Activated CD8-positive, alpha-beta T cell treated with anti-CD3 and anti-CD28 coated beads for 36 hours (primary cell): Measurements from ENCODE around the gene CC2D1B. TPM values are rescaled to one million over a fixed set of nuclear protein-coding genes. Genes with fewer than 3 reads are reported as not detected.
"Not testable (repeated sequence)": the region's sequence is repeated elsewhere in the genome, so short reads cannot be mapped to it uniquely, and the experiment has no call there.

Source experiments
- ATAC-seq: fragments of 200-7000 bp; cut with Tn5 transposase; one replicate; pipeline ENCODE4 v1.10.0; 2021; ENCODE audit warnings: mild to moderate bottlenecking, moderate library complexity
- CTCF ChIA-PET: fragments of 350-600 bp; sonication (Branson Sonifier 250); formaldehyde crosslinking; loops from one replicate; lab custom pipeline; 2021; ENCODE audit warnings: antibody characterized with exemption; lab: Charles Lee
- POLR2A ChIA-PET: fragments of 350-600 bp; sonication (Branson Sonifier 250); formaldehyde crosslinking; loops from one replicate; lab custom pipeline; 2021; ENCODE audit warnings: antibody characterized with exemption; lab: Charles Lee
- DNase-seq: peaks from one replicate; pipeline ENCODE4 v3.0.0-alpha.2; 2020
- H3K27ac Mint-ChIP-seq: one replicate; pipeline ENCODE4 v1.8.0; 2021; ENCODE audit warnings: mild to moderate bottlenecking, mixed read lengths
- H3K27me3 Mint-ChIP-seq: one replicate; pipeline ENCODE4 v1.8.0; 2021; ENCODE audit warnings: mixed read lengths
- H3K36me3 Mint-ChIP-seq: one replicate; pipeline ENCODE4 v1.8.0; 2021; ENCODE audit warnings: low read depth, mixed read lengths
- H3K4me1 Mint-ChIP-seq: one replicate; pipeline ENCODE4 v1.8.0; 2021; ENCODE audit warnings: low read depth, mixed read lengths
- H3K4me3 Mint-ChIP-seq: one replicate; pipeline ENCODE4 v1.8.0; 2021; ENCODE audit warnings: mild to moderate bottlenecking, moderate library complexity, mixed read lengths
- H3K9me3 Mint-ChIP-seq: one replicate; pipeline ENCODE4 v1.8.0; 2021; ENCODE audit warnings: mixed read lengths
- intact Hi-C: fragments of 100-400 bp; cut with micrococcal nuclease; formaldehyde crosslinking; loops from one replicate; pipeline ENCODE4 v1.10.0; 2022
- total RNA-seq, 2 experiments: library from RNA; stranded (reverse); gene quantifications; one replicate each; pipeline ENCODE4 v1.2.3, GENCODE V29; 2021
- TF ChIP-seq, protein P1 (sequence below): fragments of 200-600 bp; IDR thresholded peaks from one replicate; pipeline ENCODE4 v1.8.0; 2022; ENCODE audit warnings: antibody characterized with exemption, mild to moderate bottlenecking

CC2D1B gene
- total RNA-seq, 2 experiments from 2014 or later, result 17.1 to 19.4 TPM

GRCh38 chr1:52399629-52400028 is 33.6 kb upstream of the CC2D1B start:
- H3K27me3 Mint-ChIP-seq, result no peaks in the 10 kb centered on the region
- peaks cover 69% of the 10 kb centered on the region for H3K36me3 Mint-ChIP-seq
- intact Hi-C loops, result loop anchor here (10.0 kb wide), 1 partner anchor 255 kb away; no protein-coding TSS in a partner anchor
- ATAC-seq (no peak), DNase-seq (no peak)
- H3K27ac Mint-ChIP-seq, result no peak overlapping the region
- H3K4me1 Mint-ChIP-seq, result peaks cover 23% of the 10 kb centered on the region
- no peaks in the 10 kb centered on the region for H3K9me3 Mint-ChIP-seq
- POLR2A ChIA-PET, result interaction anchor here (0.5 to 1.2 kb wide), 6 partner anchors 15 to 243 kb away, joined by 3 read pairs; no protein-coding TSS in a partner anchor
- TF ChIP-seq, protein P1, sequence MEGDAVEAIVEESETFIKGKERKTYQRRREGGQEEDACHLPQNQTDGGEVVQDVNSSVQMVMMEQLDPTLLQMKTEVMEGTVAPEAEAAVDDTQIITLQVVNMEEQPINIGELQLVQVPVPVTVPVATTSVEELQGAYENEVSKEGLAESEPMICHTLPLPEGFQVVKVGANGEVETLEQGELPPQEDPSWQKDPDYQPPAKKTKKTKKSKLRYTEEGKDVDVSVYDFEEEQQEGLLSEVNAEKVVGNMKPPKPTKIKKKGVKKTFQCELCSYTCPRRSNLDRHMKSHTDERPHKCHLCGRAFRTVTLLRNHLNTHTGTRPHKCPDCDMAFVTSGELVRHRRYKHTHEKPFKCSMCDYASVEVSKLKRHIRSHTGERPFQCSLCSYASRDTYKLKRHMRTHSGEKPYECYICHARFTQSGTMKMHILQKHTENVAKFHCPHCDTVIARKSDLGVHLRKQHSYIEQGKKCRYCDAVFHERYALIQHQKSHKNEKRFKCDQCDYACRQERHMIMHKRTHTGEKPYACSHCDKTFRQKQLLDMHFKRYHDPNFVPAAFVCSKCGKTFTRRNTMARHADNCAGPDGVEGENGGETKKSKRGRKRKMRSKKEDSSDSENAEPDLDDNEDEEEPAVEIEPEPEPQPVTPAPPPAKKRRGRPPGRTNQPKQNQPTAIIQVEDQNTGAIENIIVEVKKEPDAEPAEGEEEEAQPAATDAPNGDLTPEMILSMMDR, result no peak
- CTCF ChIA-PET, result interaction anchor here (0.6 kb wide), 1 partner anchor 1402 kb away, joined by 3 read pairs; no protein-coding TSS in a partner anchor
- H3K4me3 Mint-ChIP-seq, result no peak overlapping the region

GRCh38 chr1:52393174-52393573 is 27.2 kb upstream of the CC2D1B start:
- no peaks in the 10 kb centered on the region for H3K9me3 Mint-ChIP-seq
- ATAC-seq (no peak), DNase-seq (no peak)
- H3K36me3 Mint-ChIP-seq, result peaks cover 74% of the 10 kb centered on the region
- ChIA-PET POLR2A (interaction anchor here (1.0 to 3.0 kb wide), 3 partner anchors 8 to 304 kb away, joined by 3 to 17 read pairs (median 4); partner anchors contain the start of genes ORC1 and PRPF38A), CTCF (interaction anchor here (1.0 kb wide), 1 partner anchor 12 kb away, joined by 3 read pairs; the partner anchor contains the start of genes ORC1 and PRPF38A)
- H3K4me1 Mint-ChIP-seq, result no peaks in the 10 kb centered on the region
- intact Hi-C loops, result no loop called here
- H3K4me3 Mint-ChIP-seq, result no peak overlapping the region
- TF ChIP-seq, protein P1, result no peak
- H3K27ac Mint-ChIP-seq, result no peak overlapping the region
- H3K27me3 Mint-ChIP-seq, result no peaks in the 10 kb centered on the region

DNA sequence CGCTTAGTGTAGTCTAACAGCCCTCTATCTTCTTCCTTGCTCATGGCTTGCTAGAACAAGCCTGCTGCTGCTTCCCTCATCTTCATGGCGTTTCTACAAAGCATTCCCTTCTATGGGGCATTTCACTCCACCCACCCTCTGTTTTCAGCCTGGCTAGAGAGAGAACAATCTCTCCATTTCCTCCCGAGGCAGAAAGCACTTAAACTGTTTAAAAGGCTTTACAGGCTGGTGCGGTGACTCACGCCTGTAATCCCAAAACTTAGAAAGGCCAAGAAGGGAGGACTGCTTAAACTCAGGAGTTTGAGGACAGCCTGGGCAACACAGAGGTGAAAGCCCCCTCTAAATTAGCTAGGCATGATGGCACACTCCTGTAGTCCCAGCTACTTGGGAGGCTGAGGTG is 20.5 kb upstream of the CC2D1B start:
- intact Hi-C loops, result no loop called here
- peaks cover 74% of the 10 kb centered on the region for H3K36me3 Mint-ChIP-seq
- TF ChIP-seq, protein P1, result no peak

DNA sequence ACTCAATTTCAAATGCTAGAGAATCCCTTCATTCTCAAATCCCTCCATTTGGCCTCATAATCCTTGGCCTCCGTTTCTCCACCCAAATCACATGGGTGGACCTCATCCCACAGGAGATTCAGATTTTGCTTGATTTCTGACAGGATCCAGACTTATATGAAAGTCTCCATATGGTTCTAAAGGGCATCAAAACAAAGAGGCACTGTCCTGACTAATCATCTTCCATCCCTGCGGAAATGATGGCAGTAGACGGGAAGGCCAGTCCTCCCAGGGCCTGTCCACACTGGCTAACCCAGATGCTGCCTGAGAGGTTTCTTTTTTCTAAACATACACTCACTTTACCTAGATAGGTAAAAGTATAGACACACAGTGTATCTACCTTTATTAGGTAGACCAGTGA is 19.4 kb upstream of the CC2D1B start:
- ATAC-seq (no peak), DNase-seq (no peak)
- Mint-ChIP-seq H3K27ac (no peak overlapping the region), H3K4me1 (no peaks in the 10 kb centered on the region), H3K36me3 (peaks cover 78% of the 10 kb centered on the region), H3K27me3 (no peaks in the 10 kb centered on the region), H3K4me3 (no peak overlapping the region), H3K9me3 (no peaks in the 10 kb centered on the region)
- POLR2A ChIA-PET, result no interaction called here
- TF ChIP-seq, protein P1, result no peak
- CTCF ChIA-PET, result no interaction called here
- intact Hi-C loops, result no loop called here

More for the DNA sequence above, 20.5 kb upstream of the CC2D1B start:
- ChIA-PET POLR2A (interaction anchor here (0.6 kb wide), 1 partner anchor 11 kb away, joined by 3 read pairs; no protein-coding TSS in a partner anchor), CTCF (no interaction called here)
- H3K4me1 Mint-ChIP-seq, result no peaks in the 10 kb centered on the region
- H3K27ac Mint-ChIP-seq, result no peak overlapping the region
- no peak overlapping the region for H3K4me3 Mint-ChIP-seq
- no peak for DNase-seq
- H3K9me3 Mint-ChIP-seq, result no peaks in the 10 kb centered on the region
- ATAC-seq, result no peak
- H3K27me3 Mint-ChIP-seq, result no peaks in the 10 kb centered on the region

- Mint-ChIP-seq H3K36me3 (peaks cover 40% of the 10 kb centered on the region), H3K4me1 (peaks cover 21% of the 10 kb centered on the region)
- POLR2A ChIA-PET, DNase-seq, CTCF ChIA-PET, ATAC-seq, H3K27me3 Mint-ChIP-seq, H3K4me3 Mint-ChIP-seq, H3K27ac Mint-ChIP-seq, intact Hi-C loops, H3K9me3 Mint-ChIP-seq: not testable (repeated sequence)
Observed at GRCh38 chr1:52369851-52370250, 3.8 kb upstream of the CC2D1B start.
